ENCODE data around the gene ADAT1. TPM values are rescaled to one million over a fixed set of nuclear protein-coding genes. Genes with fewer than 3 reads are reported as not detected.

Gene ADAT1
- total RNA-seq, 1 donor from 2014 or later: 65.8 TPM

- H3K27ac Mint-ChIP-seq: peak overlapping the region; percentile 22
- no peaks in the 10 kb centered on the region for H3K9me3 Mint-ChIP-seq (ENCODE audit: low read depth)
- H3K4me3 Mint-ChIP-seq (ENCODE audit: low read depth): peak overlapping the region; percentile 56
- DNase-seq (ENCODE audit: low spot score, unreplicated experiment): no peak
- peaks cover 14% of the 10 kb centered on the region for H3K36me3 Mint-ChIP-seq (ENCODE audit: insufficient read depth)
- TF ChIP-seq CTCF (IDR thresholded peaks at IDR 0.05; ENCODE audit: unreplicated experiment): no peak
- H3K27me3 Mint-ChIP-seq: no peaks in the 10 kb centered on the region
- peaks cover 14% of the 10 kb centered on the region for H3K4me1 Mint-ChIP-seq (ENCODE audit: low read depth)
Observed at GRCh38 chr16:75644240-75645012, 21.3 kb upstream of the ADAT1 start.

GRCh38 chr16:75640598-75640997, 17.5 kb upstream of the ADAT1 start:
- no peak overlapping the region for H3K27ac Mint-ChIP-seq
- H3K4me3 Mint-ChIP-seq (ENCODE audit: low read depth): no peak overlapping the region
- H3K9me3 Mint-ChIP-seq (ENCODE audit: low read depth): no peaks in the 10 kb centered on the region
- TF ChIP-seq CTCF (IDR thresholded peaks at IDR 0.05; ENCODE audit: unreplicated experiment): no peak
- no peak for DNase-seq (ENCODE audit: low spot score, unreplicated experiment)
- H3K4me1 Mint-ChIP-seq (ENCODE audit: low read depth): peaks cover 5% of the 10 kb centered on the region
- no peaks in the 10 kb centered on the region for H3K27me3 Mint-ChIP-seq
- peaks cover 25% of the 10 kb centered on the region for H3K36me3 Mint-ChIP-seq (ENCODE audit: insufficient read depth)

GRCh38 chr16:75635036-75635435, 12.0 kb upstream of the ADAT1 start:
- no peak overlapping the region for H3K4me3 Mint-ChIP-seq (ENCODE audit: low read depth)
- TF ChIP-seq CTCF (IDR thresholded peaks at IDR 0.05; ENCODE audit: unreplicated experiment): no peak
- H3K4me1 Mint-ChIP-seq (ENCODE audit: low read depth): peaks cover 14% of the 10 kb centered on the region
- H3K27me3 Mint-ChIP-seq: no peaks in the 10 kb centered on the region
- DNase-seq (ENCODE audit: low spot score, unreplicated experiment): no peak
- H3K9me3 Mint-ChIP-seq (ENCODE audit: low read depth): no peaks in the 10 kb centered on the region
- H3K27ac Mint-ChIP-seq: no peak overlapping the region
- peaks cover 43% of the 10 kb centered on the region for H3K36me3 Mint-ChIP-seq (ENCODE audit: insufficient read depth)

- Mint-ChIP-seq H3K36me3 (ENCODE audit: insufficient read depth) (peaks cover 46% of the 10 kb centered on the region), H3K9me3 (ENCODE audit: low read depth) (no peaks in the 10 kb centered on the region)
Observed at GRCh38 chr16:75632857-75633256, 9.8 kb upstream of the ADAT1 start.

GRCh38 chr16:75630052-75630451, 7.0 kb upstream of the ADAT1 start:
- DNase-seq (ENCODE audit: low spot score, unreplicated experiment): no peak
- Mint-ChIP-seq H3K4me3 (ENCODE audit: low read depth) (no peak overlapping the region), H3K36me3 (ENCODE audit: insufficient read depth) (peaks cover 50% of the 10 kb centered on the region), H3K4me1 (ENCODE audit: low read depth) (peaks cover 14% of the 10 kb centered on the region), H3K27me3 (no peaks in the 10 kb centered on the region), H3K27ac (no peak overlapping the region), H3K9me3 (ENCODE audit: low read depth) (no peaks in the 10 kb centered on the region)
- no peak for TF ChIP-seq CTCF (IDR thresholded peaks at IDR 0.05; ENCODE audit: unreplicated experiment)

More at GRCh38 chr16:75632857-75633256, 9.8 kb upstream of the ADAT1 start:
- Mint-ChIP-seq H3K4me1 (ENCODE audit: low read depth) (peaks cover 14% of the 10 kb centered on the region), H3K27me3 (no peaks in the 10 kb centered on the region), H3K27ac (peak overlapping the region; percentile 93), H3K4me3 (ENCODE audit: low read depth) (no peak overlapping the region)
- no peak for DNase-seq (ENCODE audit: low spot score, unreplicated experiment)
- TF ChIP-seq CTCF (IDR thresholded peaks at IDR 0.05; ENCODE audit: unreplicated experiment): no peak

Measured in progenitor cell of endocrine pancreas (in vitro differentiated cells).